ENCODE results near the gene RET. TPM values are rescaled to one million over a fixed set of nuclear protein-coding genes. Genes with fewer than 3 reads are reported as not detected.

RET gene
- total RNA-seq, 4 donors from 2014 or later, result 0.51 to 1.2 (median 0.62) TPM

DNA sequence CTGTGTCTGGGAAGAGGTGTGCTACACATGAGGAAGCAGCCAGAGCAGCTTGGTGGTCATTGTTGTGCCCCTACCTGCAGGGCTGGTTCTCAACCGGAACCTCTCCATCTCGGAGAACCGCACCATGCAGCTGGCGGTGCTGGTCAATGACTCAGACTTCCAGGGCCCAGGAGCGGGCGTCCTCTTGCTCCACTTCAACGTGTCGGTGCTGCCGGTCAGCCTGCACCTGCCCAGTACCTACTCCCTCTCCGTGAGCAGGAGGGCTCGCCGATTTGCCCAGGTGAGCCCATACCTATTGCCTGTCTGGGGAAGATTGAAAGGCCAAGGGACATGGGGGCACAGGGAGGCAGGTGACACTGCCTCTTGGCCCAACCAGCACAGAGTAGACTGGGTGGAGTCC is 32.1 kb downstream of the RET start:
- Histone ChIP-seq H3K36me3 (no peaks in the 10 kb centered on the region), H3K27ac (no peak overlapping the region), H3K4me3 (no peak overlapping the region), H3K9me3 (no peaks in the 10 kb centered on the region), H3K4me1 (peaks cover 0 to 7% of the 10 kb centered on the region in 2 donors), H3K27me3 (no peaks in the 10 kb centered on the region)
- intact Hi-C loops (cut with DNase I; ENCODE audit: low total_unique reads), result no loop called here
- no peak for DNase-seq
- ATAC-seq, result no peak
- in situ Hi-C loops (cut with MboI; ENCODE audit: low sequenced_read_pairs in 4 of 4), result loop anchor here in 2 of 4 donors (10.0 to 25.0 kb wide), 3 partner anchors 234 to 347 kb away; no protein-coding TSS in a partner anchor
- TF ChIP-seq POLR2A (IDR thresholded peaks at IDR 0.05), result no peak
- TF ChIP-seq, protein P1, sequence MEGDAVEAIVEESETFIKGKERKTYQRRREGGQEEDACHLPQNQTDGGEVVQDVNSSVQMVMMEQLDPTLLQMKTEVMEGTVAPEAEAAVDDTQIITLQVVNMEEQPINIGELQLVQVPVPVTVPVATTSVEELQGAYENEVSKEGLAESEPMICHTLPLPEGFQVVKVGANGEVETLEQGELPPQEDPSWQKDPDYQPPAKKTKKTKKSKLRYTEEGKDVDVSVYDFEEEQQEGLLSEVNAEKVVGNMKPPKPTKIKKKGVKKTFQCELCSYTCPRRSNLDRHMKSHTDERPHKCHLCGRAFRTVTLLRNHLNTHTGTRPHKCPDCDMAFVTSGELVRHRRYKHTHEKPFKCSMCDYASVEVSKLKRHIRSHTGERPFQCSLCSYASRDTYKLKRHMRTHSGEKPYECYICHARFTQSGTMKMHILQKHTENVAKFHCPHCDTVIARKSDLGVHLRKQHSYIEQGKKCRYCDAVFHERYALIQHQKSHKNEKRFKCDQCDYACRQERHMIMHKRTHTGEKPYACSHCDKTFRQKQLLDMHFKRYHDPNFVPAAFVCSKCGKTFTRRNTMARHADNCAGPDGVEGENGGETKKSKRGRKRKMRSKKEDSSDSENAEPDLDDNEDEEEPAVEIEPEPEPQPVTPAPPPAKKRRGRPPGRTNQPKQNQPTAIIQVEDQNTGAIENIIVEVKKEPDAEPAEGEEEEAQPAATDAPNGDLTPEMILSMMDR (IDR thresholded peaks at IDR 0.05 in 4 of 5, conservative IDR thresholded peaks at IDR 0.05 in 1 of 5), result no peak

DNA sequence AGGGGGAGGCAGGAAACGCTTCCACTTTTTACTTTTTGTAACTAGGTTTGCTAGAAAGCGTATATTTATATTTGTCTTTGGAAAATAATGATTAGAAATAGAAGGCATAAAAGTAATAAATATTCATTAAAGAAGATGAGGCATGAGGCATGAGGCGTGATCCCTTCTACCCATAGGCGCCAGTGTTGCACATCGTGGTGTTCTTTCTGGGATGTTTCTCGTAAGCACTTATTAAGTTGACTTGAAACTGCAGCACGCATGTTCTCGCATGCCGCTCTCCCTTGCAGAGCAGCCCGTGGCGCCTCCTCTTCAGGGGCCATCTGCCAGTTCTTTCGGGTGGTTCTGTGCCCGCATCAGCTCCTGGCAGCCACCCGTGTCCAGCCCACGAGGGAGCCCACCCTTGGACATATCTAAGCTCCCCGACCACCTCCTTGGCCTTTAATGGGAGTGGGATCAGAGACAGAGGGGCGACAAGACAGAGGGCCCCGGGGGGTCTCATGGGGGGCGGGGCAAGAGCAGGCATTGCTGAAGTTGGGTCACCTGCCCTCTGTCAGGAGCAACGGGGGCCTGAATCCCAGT is 32.9 kb downstream of the RET start:
- in situ Hi-C loops (cut with MboI; ENCODE audit: low sequenced_read_pairs in 4 of 4), result loop anchor here in 2 of 4 donors (10.0 to 25.0 kb wide), 3 partner anchors 235 to 347 kb away; no protein-coding TSS in a partner anchor
- no peaks in the 10 kb centered on the region for H3K27me3 ChIP-seq
- no peak for ATAC-seq
- no peaks in the 10 kb centered on the region for H3K9me3 ChIP-seq
- peaks cover 0 to 7% of the 10 kb centered on the region in 2 donors for H3K4me1 ChIP-seq
- DNase-seq, result no peak
- intact Hi-C loops (cut with DNase I; ENCODE audit: low total_unique reads), result no loop called here
- no peak for TF ChIP-seq POLR2A (IDR thresholded peaks at IDR 0.05)
- TF ChIP-seq, protein P1 (IDR thresholded peaks at IDR 0.05 in 4 of 5, conservative IDR thresholded peaks at IDR 0.05 in 1 of 5), result no peak
- no peak overlapping the region for H3K4me3 ChIP-seq
- H3K36me3 ChIP-seq, result no peaks in the 10 kb centered on the region
- no peak overlapping the region for H3K27ac ChIP-seq

DNA sequence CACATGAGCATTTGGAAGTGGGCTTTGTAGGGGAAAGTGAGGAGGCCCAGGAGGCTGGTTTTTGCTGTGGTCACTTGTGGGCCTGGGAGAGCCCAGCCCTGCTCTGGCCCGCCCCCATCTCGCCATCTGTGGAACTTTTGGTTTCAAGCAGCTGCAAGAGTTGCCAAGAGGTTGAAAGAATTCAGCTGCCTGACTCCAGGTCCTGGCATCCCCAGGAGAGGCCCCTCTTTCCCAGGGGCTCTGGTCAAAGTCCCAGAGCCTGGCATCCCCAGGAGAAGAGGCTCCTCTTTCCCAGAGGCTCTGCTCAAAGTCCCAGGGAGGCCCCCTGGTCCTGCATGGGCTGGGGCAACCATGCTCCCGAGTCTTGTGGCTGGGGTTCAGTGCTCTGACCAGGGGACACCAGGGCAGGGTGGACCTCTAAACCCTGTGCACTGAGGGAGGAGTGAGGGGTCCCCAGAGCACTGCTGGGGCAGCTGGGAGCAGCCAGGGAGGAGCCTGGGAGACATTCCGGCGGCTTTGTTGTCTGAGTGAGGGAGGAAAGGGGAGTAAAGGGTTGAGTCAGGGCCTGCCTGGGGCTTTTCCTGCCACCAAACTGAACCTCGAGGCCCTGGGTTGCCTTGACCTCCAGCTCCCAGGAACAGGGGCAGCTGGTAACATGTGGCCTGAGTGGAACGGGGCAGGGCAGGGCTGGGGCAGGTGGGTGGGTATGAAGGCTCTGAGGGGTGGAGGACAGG is 33.6 kb downstream of the RET start:
- Histone ChIP-seq H3K27me3 (no peaks in the 10 kb centered on the region), H3K4me3 (no peak overlapping the region), H3K9me3 (no peaks in the 10 kb centered on the region), H3K27ac (no peak overlapping the region), H3K36me3 (no peaks in the 10 kb centered on the region), H3K4me1 (no peaks in the 10 kb centered on the region)
- in situ Hi-C loops (cut with MboI; ENCODE audit: low sequenced_read_pairs in 4 of 4), result loop anchor here in 1 of 4 donors (25.0 kb wide), 2 partner anchors 248 to 348 kb away; no protein-coding TSS in a partner anchor
- no peak for TF ChIP-seq POLR2A (IDR thresholded peaks at IDR 0.05)
- TF ChIP-seq, protein P1 (IDR thresholded peaks at IDR 0.05 in 4 of 5, conservative IDR thresholded peaks at IDR 0.05 in 1 of 5), result no peak
- no peak for ATAC-seq
- DNase-seq, result no peak
- intact Hi-C loops (cut with DNase I; ENCODE audit: low total_unique reads), result no loop called here

DNA sequence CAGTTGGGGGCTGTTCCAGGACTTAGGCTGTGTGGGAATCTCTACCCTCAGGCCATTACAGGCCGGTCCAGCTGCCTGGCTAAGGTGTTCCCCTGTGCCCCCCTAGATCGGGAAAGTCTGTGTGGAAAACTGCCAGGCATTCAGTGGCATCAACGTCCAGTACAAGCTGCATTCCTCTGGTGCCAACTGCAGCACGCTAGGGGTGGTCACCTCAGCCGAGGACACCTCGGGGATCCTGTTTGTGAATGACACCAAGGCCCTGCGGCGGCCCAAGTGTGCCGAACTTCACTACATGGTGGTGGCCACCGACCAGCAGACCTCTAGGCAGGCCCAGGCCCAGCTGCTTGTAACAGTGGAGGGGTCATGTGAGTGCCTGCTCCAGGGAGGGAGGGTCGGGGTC is 34.2 kb downstream of the RET start:
- H3K9me3 ChIP-seq, result no peaks in the 10 kb centered on the region
- no peak for TF ChIP-seq POLR2A (IDR thresholded peaks at IDR 0.05)
- TF ChIP-seq, protein P1 (IDR thresholded peaks at IDR 0.05 in 4 of 5, conservative IDR thresholded peaks at IDR 0.05 in 1 of 5), result no peak
- ATAC-seq, result no peak
- intact Hi-C loops (cut with DNase I; ENCODE audit: low total_unique reads), result no loop called here
- H3K4me3 ChIP-seq, result no peak overlapping the region
- no peak for DNase-seq
- H3K27ac ChIP-seq, result no peak overlapping the region
- H3K36me3 ChIP-seq, result no peaks in the 10 kb centered on the region
- H3K27me3 ChIP-seq, result no peaks in the 10 kb centered on the region
- in situ Hi-C loops (cut with MboI; ENCODE audit: low sequenced_read_pairs in 4 of 4), result loop anchor here in 1 of 4 donors (25.0 kb wide), 2 partner anchors 249 to 349 kb away; no protein-coding TSS in a partner anchor
- no peaks in the 10 kb centered on the region for H3K4me1 ChIP-seq
